Measurements from ENCODE around the gene TNFRSF1A. TPM values are rescaled to one million over a fixed set of nuclear protein-coding genes. Genes with fewer than 3 reads are reported as not detected.
A peak's percentile ranks its signal among the peaks of the same experiment; 100 is the strongest.

Gene TNFRSF1A
- total RNA-seq, 1 donor from 2014 or later, result 21.8 TPM

- Histone ChIP-seq H2AFZ (replicated peaks) (no peak overlapping the region), H4K20me1 (ENCODE audit: low read depth) (no peaks in the 10 kb centered on the region), H3K4me1 (no peaks in the 10 kb centered on the region), H3K27ac (no peak overlapping the region), H3F3A (ENCODE audit: low read depth) (peaks cover 6% of the 10 kb centered on the region), H3K4me2 (no peak overlapping the region), H3K27me3 (peaks cover 28% of the 10 kb centered on the region), H3K9ac (no peak overlapping the region), H3K9me3 (ENCODE audit: low read depth) (no peaks in the 10 kb centered on the region), H3K4me3 (no peak overlapping the region), H3K79me2 (ENCODE audit: low read depth) (no peaks in the 10 kb centered on the region), H3K36me3 (no peaks in the 10 kb centered on the region)
- DNase-seq (ENCODE audit: low spot score), result no peak
- H3K4me1 Mint-ChIP-seq, result peaks cover 7% of the 10 kb centered on the region
- peaks cover 1% of the 10 kb centered on the region for H3K9me3 Mint-ChIP-seq
- no peak overlapping the region for H3K4me3 Mint-ChIP-seq
- peaks cover 11% of the 10 kb centered on the region for H3K27me3 Mint-ChIP-seq (ENCODE audit: insufficient read depth, low read depth)
- no peaks in the 10 kb centered on the region for H3K36me3 Mint-ChIP-seq
- no peak overlapping the region for H3K27ac Mint-ChIP-seq
- TF ChIP-seq EZH2 (IDR thresholded peaks at IDR 0.05) (no peak), EZH2phosphoT487 (IDR thresholded peaks at IDR 0.05) (no peak), CTCF (IDR thresholded peaks at IDR 0.05) (no peak)
Measured at GRCh38 chr12:6306151-6306550, 35.7 kb downstream of the TNFRSF1A start.

GRCh38 chr12:6303071-6303470 is 38.8 kb downstream of the TNFRSF1A start:
- peaks cover 7% of the 10 kb centered on the region for H3K27me3 Mint-ChIP-seq (ENCODE audit: insufficient read depth, low read depth)
- Histone ChIP-seq H3K27me3 (no peaks in the 10 kb centered on the region), H4K20me1 (ENCODE audit: low read depth) (no peaks in the 10 kb centered on the region), H3K9ac (no peak overlapping the region), H3K4me3 (no peak overlapping the region), H3K4me1 (no peaks in the 10 kb centered on the region), H3K4me2 (no peak overlapping the region), H3K79me2 (ENCODE audit: low read depth) (no peaks in the 10 kb centered on the region), H2AFZ (replicated peaks) (no peak overlapping the region), H3K27ac (no peak overlapping the region), H3F3A (ENCODE audit: low read depth) (peaks cover 6% of the 10 kb centered on the region), H3K9me3 (ENCODE audit: low read depth) (no peaks in the 10 kb centered on the region), H3K36me3 (no peaks in the 10 kb centered on the region)
- DNase-seq (ENCODE audit: low spot score), result no peak
- H3K4me3 Mint-ChIP-seq, result no peak overlapping the region
- H3K27ac Mint-ChIP-seq, result no peak overlapping the region
- no peak for TF ChIP-seq EZH2phosphoT487 (IDR thresholded peaks at IDR 0.05)
- H3K36me3 Mint-ChIP-seq, result no peaks in the 10 kb centered on the region
- H3K9me3 Mint-ChIP-seq, result peaks cover 1% of the 10 kb centered on the region
- H3K4me1 Mint-ChIP-seq, result peaks cover 7% of the 10 kb centered on the region

- H3K27ac ChIP-seq, result no peak overlapping the region
- no peak for DNase-seq (ENCODE audit: low spot score)
- Mint-ChIP-seq H3K9me3 (peaks cover 1% of the 10 kb centered on the region), H3K36me3 (no peaks in the 10 kb centered on the region), H3K4me3 (no peak overlapping the region), H3K27ac (no peak overlapping the region), H3K27me3 (ENCODE audit: insufficient read depth, low read depth) (peaks cover 5% of the 10 kb centered on the region), H3K4me1 (peaks cover 10% of the 10 kb centered on the region)
- H3K27me3 ChIP-seq, result no peaks in the 10 kb centered on the region
- no peaks in the 10 kb centered on the region for H3K79me2 ChIP-seq (ENCODE audit: low read depth)
- H3K9me3 ChIP-seq (ENCODE audit: low read depth), result no peaks in the 10 kb centered on the region
- H2AFZ ChIP-seq (replicated peaks), result no peak overlapping the region
- H3F3A ChIP-seq (ENCODE audit: low read depth), result peaks cover 6% of the 10 kb centered on the region
- H3K4me2 ChIP-seq, result no peak overlapping the region
- H3K4me1 ChIP-seq, result no peaks in the 10 kb centered on the region
- H3K9ac ChIP-seq, result no peak overlapping the region
- no peaks in the 10 kb centered on the region for H4K20me1 ChIP-seq (ENCODE audit: low read depth)
- no peaks in the 10 kb centered on the region for H3K36me3 ChIP-seq
- TF ChIP-seq EZH2 (IDR thresholded peaks at IDR 0.05) (no peak), EZH2phosphoT487 (IDR thresholded peaks at IDR 0.05) (no peak), CTCF (IDR thresholded peaks at IDR 0.05) (no peak)
- H3K4me3 ChIP-seq, result no peak overlapping the region
Measured at GRCh38 chr12:6302621-6303020, 39.3 kb downstream of the TNFRSF1A start.

GRCh38 chr12:6301721-6302120 is 40.2 kb downstream of the TNFRSF1A start:
- peak overlapping the region; percentile 90 for H3K27ac Mint-ChIP-seq
- no peaks in the 10 kb centered on the region for H3K36me3 Mint-ChIP-seq
- Histone ChIP-seq H3K27ac (no peak overlapping the region), H2AFZ (replicated peaks) (peak overlapping the region; percentile 63), H3K4me1 (no peaks in the 10 kb centered on the region), H3K4me3 (no peak overlapping the region), H3K9ac (no peak overlapping the region), H3K27me3 (no peaks in the 10 kb centered on the region), H3K79me2 (ENCODE audit: low read depth) (no peaks in the 10 kb centered on the region), H3F3A (ENCODE audit: low read depth) (peaks cover 6% of the 10 kb centered on the region), H4K20me1 (ENCODE audit: low read depth) (no peaks in the 10 kb centered on the region), H3K4me2 (no peak overlapping the region), H3K9me3 (ENCODE audit: low read depth) (no peaks in the 10 kb centered on the region), H3K36me3 (no peaks in the 10 kb centered on the region)
- H3K4me1 Mint-ChIP-seq, result peaks cover 13% of the 10 kb centered on the region
- TF ChIP-seq EZH2phosphoT487 (IDR thresholded peaks at IDR 0.05) (no peak), EZH2 (IDR thresholded peaks at IDR 0.05) (no peak), CTCF (IDR thresholded peaks at IDR 0.05) (no peak)
- no peak for DNase-seq (ENCODE audit: low spot score)
- peaks cover 1% of the 10 kb centered on the region for H3K9me3 Mint-ChIP-seq
- peak overlapping the region; percentile 33 for H3K4me3 Mint-ChIP-seq
- H3K27me3 Mint-ChIP-seq (ENCODE audit: insufficient read depth, low read depth), result peaks cover 4% of the 10 kb centered on the region

Data from neural progenitor cell (in vitro differentiated cells).